H1 (cell line): ENCODE measurements around the gene RASAL1. TPM values are rescaled to one million over a fixed set of nuclear protein-coding genes. Genes with fewer than 3 reads are reported as not detected.

Source experiments
- BACH1 ChIP-seq: IDR thresholded peaks from 2 replicates; pipeline ENCODE4 v1.6.1; 2012; ENCODE audit warnings: low read length, improper control_type of control experiment
- CBX8 ChIP-seq: fragments of 300-800, 300-1000 bp; sonication (generic); IDR thresholded peaks from 2 replicates; pipeline ENCODE4 v1.7.1; 2016; ENCODE audit warnings: low read depth, low read length, borderline replicate concordance
- CREB1 ChIP-seq: IDR thresholded peaks from 2 replicates; pipeline ENCODE4 v1.6.1; 2012; ENCODE audit warnings: inconsistent platforms
- EGR1 ChIP-seq: IDR thresholded peaks from 2 replicates; pipeline ENCODE4 v1.6.1; 2011; ENCODE audit warnings: low read depth, low read length, borderline replicate concordance
- FOSL1 ChIP-seq: IDR thresholded peaks from 2 replicates; pipeline ENCODE4 v1.6.1; 2011; ENCODE audit warnings: mild to moderate bottlenecking, low read depth, low read length, moderate library complexity; ENCODE audit not compliant: insufficient read depth
- GABPA ChIP-seq: IDR thresholded peaks from 2 replicates; pipeline ENCODE4 v1.6.1; 2011; ENCODE audit warnings: mild to moderate bottlenecking, low read length, moderate library complexity, borderline replicate concordance; ENCODE audit not compliant: insufficient read depth
- GTF2F1 ChIP-seq: IDR thresholded peaks from 2 replicates; pipeline ENCODE4 v1.6.1; 2012; ENCODE audit warnings: low read depth, low read length, improper control_type of control experiment, borderline replicate concordance
- KDM4A ChIP-seq: IDR thresholded peaks from one replicate; pipeline ENCODE4 v1.7.1; 2012; ENCODE audit warnings: low read depth, mild to moderate bottlenecking, moderate library complexity, low read length, inconsistent platforms; ENCODE audit not compliant: severe bottlenecking
- KDM5A ChIP-seq: fragments of 200-600 bp; IDR thresholded peaks from 2 replicates; pipeline ENCODE4 v1.7.1; 2012; ENCODE audit warnings: mild to moderate bottlenecking, low read length, inconsistent platforms, mixed read lengths
- MAFK ChIP-seq: IDR thresholded peaks from 2 replicates; pipeline ENCODE4 v1.6.1; 2012; ENCODE audit warnings: low read depth, mild to moderate bottlenecking, improper control_type of control experiment, low read length
- NRF1 ChIP-seq: IDR thresholded peaks from 2 replicates; pipeline ENCODE4 v1.6.1; 2011; ENCODE audit warnings: mild to moderate bottlenecking, low read depth, low read length, improper control_type of control experiment
- RAD21 ChIP-seq, 2 experiments: IDR thresholded peaks in 1 of 2; conservative IDR thresholded peaks in 1 of 2; 2 replicates each; pipeline ENCODE4 v1.6.1; 2011; ENCODE audit warnings: low read depth in 2 of 2, low read length in 2 of 2, improper control_type of control experiment in 1 of 2, inconsistent platforms in 1 of 2, mild to moderate bottlenecking in 1 of 2, moderate library complexity in 1 of 2
- RBBP5 ChIP-seq: IDR thresholded peaks from 2 replicates; pipeline ENCODE4 v1.7.1; 2012; ENCODE audit warnings: low read depth, mild to moderate bottlenecking, inconsistent platforms, low read length, moderate library complexity, borderline replicate concordance
- SAP30 ChIP-seq: fragments of 300-600 bp; sonication (generic); IDR thresholded peaks from 2 replicates; pipeline ENCODE4 v1.7.1; 2012; ENCODE audit warnings: low read length, moderate library complexity, mild to moderate bottlenecking, inconsistent platforms; ENCODE audit not compliant: insufficient read depth, insufficient replicate concordance
- SIRT6 ChIP-seq: IDR thresholded peaks from one replicate; pipeline ENCODE4 v1.7.1; 2012; ENCODE audit warnings: low read length, inconsistent platforms
- SIX5 ChIP-seq: IDR thresholded peaks from 2 replicates; pipeline ENCODE4 v1.6.1; 2011; ENCODE audit warnings: mild to moderate bottlenecking, low read depth, low read length
- SP2 ChIP-seq: IDR thresholded peaks from 2 replicates; pipeline ENCODE4 v1.6.1; 2012; ENCODE audit warnings: mild to moderate bottlenecking, low read length, inconsistent platforms
- SUZ12 ChIP-seq: fragments of 200-600 bp; sonication (generic); IDR thresholded peaks from 2 replicates; pipeline ENCODE4 v1.6.1; 2012; ENCODE audit warnings: mild to moderate bottlenecking, inconsistent platforms, low read length, moderate library complexity, mixed read lengths
- TAF1 ChIP-seq: IDR thresholded peaks from 2 replicates; pipeline ENCODE4 v1.6.1; 2011; ENCODE audit warnings: mild to moderate bottlenecking, low read depth, low read length
- TAF7 ChIP-seq: optimal IDR thresholded peaks from 2 replicates; pipeline ENCODE3; 2011; ENCODE audit warnings: low read depth, mild to moderate bottlenecking, inconsistent platforms, low read length, moderate library complexity, borderline replicate concordance
- TEAD4 ChIP-seq: IDR thresholded peaks from 2 replicates; pipeline ENCODE4 v1.6.1; 2012; ENCODE audit warnings: low read depth, low read length, inconsistent platforms, mixed read lengths
- ZNF274 ChIP-seq: IDR thresholded peaks from 2 replicates; pipeline ENCODE4 v1.7.0; 2012; ENCODE audit warnings: low read length, borderline replicate concordance; ENCODE audit errors: extremely low read depth
- polyA plus RNA-seq, 7 experiments: library from polyadenylated mRNA; depleted of rRNA in 3 of 7; stranded (reverse) in 5 of 7; unstranded in 2 of 7; fragments of >200 nt in 5 of 7; fragments of 200-250 nt in 2 of 7; gene quantifications; 1 replicate in 5 of 7; 2 replicates in 1 of 7; 4 replicates in 1 of 7; pipeline versions ENCODE4 v1.2.1 to v1.2.3, GENCODE V29; 2011 to 2013; ENCODE audit warnings: missing spikeins in 2 of 7, mixed read lengths in 2 of 7
- total RNA-seq: library from RNA; stranded (reverse); fragmentation: NEBNext Ultra II Directional; extraction: Animal tissue kit (Norgen Biotek cat#: 25700); gene quantifications from 2 replicates; pipeline ENCODE4 v1.2.1, GENCODE V29; 2021
- TF ChIP-seq, protein P1 (sequence below), 3 experiments: IDR thresholded peaks; 1 replicate in 2 of 3; 2 replicates in 1 of 3; pipeline versions ENCODE4 v1.5.1 to v1.6.1; 2011; ENCODE audit warnings: low read length in 3 of 3, mild to moderate bottlenecking in 3 of 3, inconsistent platforms in 2 of 3, low read depth in 1 of 3, moderate library complexity in 1 of 3; ENCODE audit not compliant: insufficient read depth in 1 of 3; ENCODE audit errors: control extremely low read depth in 1 of 3

Gene RASAL1
- total and polyA plus RNA-seq, 2 of the 8 experiments (the other 6 are each of a cell fraction or from before 2014, with no cell fraction given): 3.7 to 5.0 TPM

DNA sequence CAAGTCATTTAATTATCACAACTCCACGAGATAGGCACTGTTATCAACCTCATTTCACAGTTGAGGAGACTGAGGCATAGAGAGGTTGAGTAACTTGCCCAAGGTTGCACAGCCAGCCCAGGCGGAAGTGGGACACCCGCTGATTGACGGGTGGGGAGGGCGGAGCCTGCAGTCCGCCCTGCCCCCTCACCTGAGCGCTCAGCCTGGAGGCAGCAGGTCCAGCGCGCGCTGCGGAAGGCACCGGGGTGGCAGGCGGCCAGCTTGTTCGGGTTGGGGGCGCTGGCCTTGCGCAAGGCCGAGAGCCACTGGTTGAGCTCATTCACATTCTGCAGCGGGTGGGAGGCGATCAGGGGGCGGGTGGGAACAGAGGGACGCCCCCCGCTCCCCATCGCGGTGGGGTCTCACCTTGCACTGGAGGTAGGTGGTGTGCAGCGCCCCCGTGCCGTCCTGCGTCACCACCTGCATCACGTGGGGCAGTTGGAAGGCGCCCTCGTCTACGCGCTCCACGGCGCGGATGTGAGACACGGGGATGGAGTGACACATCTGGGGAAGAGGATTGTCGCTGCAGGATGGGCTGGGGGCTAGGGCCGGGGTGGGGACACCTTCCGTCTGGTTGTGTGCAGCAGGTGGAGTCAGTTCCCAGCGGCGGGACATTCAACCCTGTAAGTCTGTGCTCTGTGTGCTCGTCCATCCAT lies 31.7 kb downstream of the RASAL1 start (continued):
- no peak for TF ChIP-seq FOSL1
- no peak for TF ChIP-seq SUZ12
- no peak for TF ChIP-seq ZNF274
- TF ChIP-seq CBX8: no peak
- TF ChIP-seq SIX5: no peak
- TF ChIP-seq EGR1: no peak
- no peak for TF ChIP-seq GTF2F1
- 0 out of 4 replicates have a peak, but pooled peaks of 1 of the 2 experiments have one; percentile 7 for TF ChIP-seq RAD21 (IDR thresholded peaks at IDR 0.05 in 1 of 2, conservative IDR thresholded peaks at IDR 0.05 in 1 of 2; ENCODE audit: low read depth in 2 of 2, low read length in 2 of 2)
- TF ChIP-seq MAFK: no peak
- TF ChIP-seq SP2: no peak
- no peak for TF ChIP-seq BACH1
- peak; percentile 85 for TF ChIP-seq KDM4A
- peak; percentile 62 for TF ChIP-seq TAF1
- TF ChIP-seq KDM5A: no peak
- TF ChIP-seq TAF7: no peak
- TF ChIP-seq SIRT6: no peak
- TF ChIP-seq CREB1: peak; percentile 89
- TF ChIP-seq SAP30: no peak
- TF ChIP-seq, protein P1, sequence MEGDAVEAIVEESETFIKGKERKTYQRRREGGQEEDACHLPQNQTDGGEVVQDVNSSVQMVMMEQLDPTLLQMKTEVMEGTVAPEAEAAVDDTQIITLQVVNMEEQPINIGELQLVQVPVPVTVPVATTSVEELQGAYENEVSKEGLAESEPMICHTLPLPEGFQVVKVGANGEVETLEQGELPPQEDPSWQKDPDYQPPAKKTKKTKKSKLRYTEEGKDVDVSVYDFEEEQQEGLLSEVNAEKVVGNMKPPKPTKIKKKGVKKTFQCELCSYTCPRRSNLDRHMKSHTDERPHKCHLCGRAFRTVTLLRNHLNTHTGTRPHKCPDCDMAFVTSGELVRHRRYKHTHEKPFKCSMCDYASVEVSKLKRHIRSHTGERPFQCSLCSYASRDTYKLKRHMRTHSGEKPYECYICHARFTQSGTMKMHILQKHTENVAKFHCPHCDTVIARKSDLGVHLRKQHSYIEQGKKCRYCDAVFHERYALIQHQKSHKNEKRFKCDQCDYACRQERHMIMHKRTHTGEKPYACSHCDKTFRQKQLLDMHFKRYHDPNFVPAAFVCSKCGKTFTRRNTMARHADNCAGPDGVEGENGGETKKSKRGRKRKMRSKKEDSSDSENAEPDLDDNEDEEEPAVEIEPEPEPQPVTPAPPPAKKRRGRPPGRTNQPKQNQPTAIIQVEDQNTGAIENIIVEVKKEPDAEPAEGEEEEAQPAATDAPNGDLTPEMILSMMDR (IDR thresholded peaks at IDR 0.05; ENCODE audit: control extremely low read depth in 1 of 3, insufficient read depth in 1 of 3, low read depth in 1 of 3, low read length in 3 of 3): peak; percentile 13 to 36 (median 26)
- no peak for TF ChIP-seq GABPA
- TF ChIP-seq RBBP5: peak; percentile 34; the same call in 1 of the 2 replicates
- no peak for TF ChIP-seq NRF1
- no peak for TF ChIP-seq TEAD4
